Stimulated activated CD4-positive, alpha-beta T cell treated with anti-CD3 and anti-CD28 coated beads, TNF-alpha, amount 100 ng/mL, for 1 hour (primary cell): ENCODE results near the gene RABGAP1L.
"Not testable (repeated sequence)": the region's sequence is repeated elsewhere in the genome, so short reads cannot be mapped to it uniquely, and the experiment has no call there.

Experiments used
- DNase-seq, 3 donors: peaks; one replicate each; pipeline ENCODE4 v3.0.0-alpha.2; 2020; ENCODE audit warnings: low read depth in 3 of 3, low spot score in 1 of 3

RABGAP1L gene

GRCh38 chr1:174238845-174239501 is 79.7 kb downstream of the RABGAP1L start:
- DNase-seq, result not testable (repeated sequence)

- DNase-seq, result no peak
Measured at GRCh38 chr1:174239541-174239940, 80.2 kb downstream of the RABGAP1L start.

- DNase-seq, result no peak
Measured at GRCh38 chr1:174242856-174243255, 83.5 kb downstream of the RABGAP1L start.

- DNase-seq, result no peak
Measured at GRCh38 chr1:174243451-174244000, 84.2 kb downstream of the RABGAP1L start.

DNA sequence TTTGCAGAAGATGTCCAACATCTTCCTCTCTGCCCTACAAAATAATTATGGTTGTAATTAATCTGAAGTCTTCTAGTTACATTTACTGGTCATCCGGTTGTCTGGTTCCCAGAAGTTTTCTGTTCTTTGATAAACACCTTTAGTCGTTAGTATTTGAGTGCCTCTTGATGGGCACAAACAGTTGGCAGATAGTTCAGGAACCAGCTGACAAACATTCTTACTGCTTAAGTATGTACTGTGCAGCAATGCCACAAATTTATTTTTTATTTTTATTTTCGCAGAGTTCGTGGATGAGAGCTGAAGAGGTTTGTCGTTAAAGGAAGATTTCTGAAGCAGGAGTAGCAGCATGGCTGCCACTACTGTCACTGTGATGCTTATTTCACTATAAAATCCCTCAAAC is 84.7 kb downstream of the RABGAP1L start:
- no peak for DNase-seq

DNA sequence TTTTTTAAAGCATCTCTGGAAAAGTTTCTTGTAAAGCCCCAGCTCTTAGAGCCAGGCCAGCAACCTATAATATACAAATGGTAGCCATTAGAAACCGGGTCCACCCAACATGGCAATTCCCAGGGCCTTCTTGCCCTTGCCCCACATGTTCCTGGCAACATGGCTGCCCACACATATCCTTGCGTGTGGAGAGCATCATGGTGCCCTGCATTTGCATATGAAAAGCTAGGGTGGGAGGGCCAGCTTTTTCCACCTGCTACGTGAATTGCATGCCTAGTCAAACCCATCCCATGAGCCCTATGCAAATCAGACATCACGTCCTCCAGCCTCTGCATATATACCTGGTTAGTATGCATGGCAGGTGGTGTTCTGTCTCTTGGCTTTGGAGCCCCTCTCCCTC is 88.2 kb downstream of the RABGAP1L start:
- no peak for DNase-seq

DNA sequence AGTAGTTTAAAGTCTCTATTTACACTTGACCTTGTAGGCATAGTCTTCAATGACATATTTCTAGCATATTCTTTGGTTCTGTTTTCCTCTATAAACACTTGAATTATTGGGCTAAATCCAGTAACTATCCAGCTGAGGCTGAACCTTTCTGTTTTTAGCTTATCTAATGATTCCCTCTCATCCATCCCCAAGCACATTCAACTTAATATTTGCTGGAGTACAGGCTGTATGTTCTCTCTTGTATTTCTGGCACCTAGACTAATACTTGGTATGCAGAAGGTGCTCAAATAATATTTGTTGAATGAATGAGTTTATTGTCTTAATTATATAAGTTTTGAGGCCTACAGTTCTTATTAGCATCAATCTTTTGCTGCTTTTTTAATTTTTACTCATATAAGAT is 88.7 kb downstream of the RABGAP1L start:
- DNase-seq, result no peak

- not testable (repeated sequence) for DNase-seq
Measured at GRCh38 chr1:174256386-174256785, 97.1 kb downstream of the RABGAP1L start.

DNA sequence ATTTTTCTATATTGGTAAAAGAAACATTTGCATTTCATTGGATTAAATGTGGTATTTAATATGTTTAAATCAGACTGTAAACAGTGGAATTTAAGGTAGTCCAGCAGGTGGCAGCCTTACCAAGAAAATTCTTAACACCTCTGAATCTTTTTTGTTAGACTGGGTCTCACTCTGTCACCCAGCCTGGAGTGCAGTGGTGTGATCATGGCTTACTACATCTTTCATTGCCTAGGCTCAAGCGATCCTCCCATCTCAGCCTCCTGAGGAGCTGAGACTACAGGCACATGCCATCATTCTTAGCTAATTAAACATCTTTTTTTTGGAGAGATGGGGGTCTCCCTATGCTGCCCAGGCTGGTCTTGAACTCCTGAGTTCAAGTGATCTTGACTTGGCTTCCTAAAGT is 98.8 kb downstream of the RABGAP1L start:
- DNase-seq, result peak in 2 of 3 donors; percentile 3 to 5

GRCh38 chr1:174262349-174263241 is 103.3 kb downstream of the RABGAP1L start:
- DNase-seq, result no peak

DNA sequence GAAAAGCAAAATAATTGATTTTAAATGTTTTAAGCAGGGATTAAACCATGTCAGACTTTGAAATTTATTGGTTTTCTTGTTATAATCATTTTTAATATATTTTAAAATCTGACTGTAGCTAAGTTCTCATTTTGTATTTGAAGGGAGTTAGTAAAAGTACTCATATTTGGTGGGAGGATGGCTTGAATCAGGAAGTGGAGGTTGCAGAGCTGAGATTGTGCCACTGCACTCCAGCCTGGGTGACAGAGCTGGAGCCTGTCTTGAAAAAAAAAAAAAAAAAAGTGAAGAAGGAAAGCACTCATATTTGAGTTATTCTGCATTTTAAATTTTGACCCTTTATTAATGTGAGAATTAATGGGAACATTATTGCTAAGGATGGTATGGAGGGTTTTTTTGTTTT is 106.0 kb downstream of the RABGAP1L start:
- DNase-seq, result no peak

DNA sequence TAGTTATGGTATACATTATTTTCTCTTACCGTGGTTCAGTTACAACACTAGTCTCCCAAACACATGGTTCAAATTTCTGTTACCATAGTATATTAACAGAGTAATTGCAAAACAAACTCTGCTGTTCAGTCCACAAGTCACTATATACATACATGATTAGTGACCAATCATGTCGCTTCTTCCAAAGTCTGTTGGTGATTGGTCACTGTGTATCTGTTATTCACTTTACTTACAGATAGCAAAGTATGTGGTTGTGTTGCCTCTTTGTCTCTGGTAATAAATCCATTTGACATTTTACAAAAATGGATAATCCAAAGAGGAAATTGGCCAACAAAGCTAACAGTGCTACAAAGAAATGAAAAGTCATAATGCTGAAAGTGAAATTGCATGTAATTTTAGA is 107.2 kb downstream of the RABGAP1L start:
- DNase-seq, result no peak

DNA sequence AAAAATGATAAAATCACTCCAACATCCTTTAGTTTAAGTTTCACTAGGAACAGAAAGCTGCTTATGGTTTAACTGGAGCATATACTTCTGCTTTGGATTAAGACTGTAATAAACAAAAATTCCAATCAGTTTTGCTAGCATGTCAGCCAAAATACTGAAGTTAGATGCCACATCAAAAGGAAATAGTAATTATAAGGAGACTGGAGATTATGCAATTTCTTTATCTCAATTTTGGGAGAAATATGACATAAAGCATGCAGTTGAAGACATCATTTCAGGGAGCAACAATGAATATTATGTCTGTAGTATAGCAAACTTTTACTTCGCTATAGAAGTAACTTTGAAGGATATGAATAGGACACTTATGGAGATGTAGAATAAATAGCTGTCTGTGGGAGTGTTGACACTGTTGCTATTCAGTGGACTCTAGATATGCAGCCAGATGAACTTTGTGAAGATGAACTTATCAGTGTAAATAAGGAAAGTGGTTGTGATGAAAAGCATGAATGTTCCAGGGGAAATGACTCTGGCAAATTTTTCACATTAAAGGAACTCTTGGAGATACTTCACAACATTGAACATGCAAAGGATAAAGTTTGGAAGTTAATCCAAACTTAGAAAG is 107.8 kb downstream of the RABGAP1L start:
- DNase-seq, result no peak

DNA sequence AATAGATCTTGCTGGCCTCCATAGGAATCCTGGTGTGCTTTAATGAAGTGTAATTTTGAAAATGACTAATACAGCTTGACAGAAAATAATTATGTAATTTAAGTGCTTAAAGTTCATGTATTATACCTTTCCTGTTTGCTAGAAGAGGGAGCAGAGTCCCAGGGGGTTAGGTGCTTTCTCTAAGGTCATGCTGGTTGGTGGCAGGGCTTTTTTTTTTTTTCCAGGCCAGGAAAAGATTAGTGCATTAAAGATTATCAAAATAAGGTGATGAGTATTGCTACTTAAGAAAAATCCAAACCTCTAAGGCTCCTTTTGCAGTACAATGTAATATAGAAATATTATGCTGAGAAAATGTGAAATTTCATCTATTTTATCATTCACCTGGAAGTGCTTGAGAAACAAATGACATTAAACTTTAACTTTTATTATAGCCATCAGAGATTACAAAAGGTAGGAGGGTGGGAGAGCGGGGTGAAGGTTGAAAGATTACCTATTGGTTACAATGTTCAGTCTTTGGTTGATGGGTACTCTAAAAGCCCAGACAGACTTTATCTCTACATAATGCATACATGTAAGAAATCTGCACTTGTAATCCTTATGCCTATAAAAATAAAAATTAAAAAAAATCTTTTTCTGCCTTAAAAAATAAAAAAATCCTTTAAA is 110.8 kb downstream of the RABGAP1L start:
- no peak for DNase-seq

DNA sequence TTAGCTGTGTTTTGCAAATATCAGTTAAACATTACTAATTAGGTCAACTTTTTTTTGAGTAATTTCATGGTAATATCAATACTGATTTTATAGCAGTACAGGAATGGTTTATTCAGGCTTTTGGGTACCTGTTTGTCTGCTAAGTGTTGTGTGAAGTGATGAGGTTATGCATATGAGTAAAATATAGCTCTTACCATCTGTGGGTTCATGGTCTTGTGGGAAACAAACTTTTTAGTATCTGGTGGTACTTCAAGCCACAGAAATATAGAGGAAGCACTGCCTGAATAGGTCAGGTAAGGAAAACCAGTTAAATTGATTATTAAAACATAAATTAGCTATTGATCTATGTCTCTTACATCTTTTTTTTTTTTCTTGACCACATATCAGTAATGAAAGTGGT is 113.9 kb downstream of the RABGAP1L start:
- no peak for DNase-seq

DNA sequence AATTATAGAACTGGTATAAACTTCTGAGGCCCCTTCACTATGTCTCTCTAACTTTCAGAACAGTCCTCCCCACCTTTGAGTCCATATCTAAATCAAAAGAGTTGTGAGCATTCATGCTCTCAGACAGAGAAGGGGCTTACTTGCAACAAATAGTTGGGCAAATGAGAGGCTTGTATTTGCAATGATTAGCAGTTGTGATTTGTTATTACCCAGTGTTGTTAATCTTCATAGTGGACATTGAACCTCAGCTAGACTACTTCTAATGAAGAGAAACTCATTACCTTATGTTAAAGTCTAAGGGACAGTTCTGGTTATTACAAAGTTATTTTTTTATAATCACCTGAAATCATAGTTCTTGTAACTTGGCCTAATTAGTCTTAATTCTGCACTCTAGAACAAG is 114.5 kb downstream of the RABGAP1L start:
- DNase-seq, result no peak

GRCh38 chr1:174274452-174274851 is 115.1 kb downstream of the RABGAP1L start:
- DNase-seq, result no peak

GRCh38 chr1:174274884-174275283 is 115.6 kb downstream of the RABGAP1L start:
- DNase-seq, result no peak

GRCh38 chr1:174276087-174276486 is 116.8 kb downstream of the RABGAP1L start:
- DNase-seq, result no peak

- DNase-seq, result no peak
Measured at GRCh38 chr1:174284052-174284451, 124.7 kb downstream of the RABGAP1L start.

DNA sequence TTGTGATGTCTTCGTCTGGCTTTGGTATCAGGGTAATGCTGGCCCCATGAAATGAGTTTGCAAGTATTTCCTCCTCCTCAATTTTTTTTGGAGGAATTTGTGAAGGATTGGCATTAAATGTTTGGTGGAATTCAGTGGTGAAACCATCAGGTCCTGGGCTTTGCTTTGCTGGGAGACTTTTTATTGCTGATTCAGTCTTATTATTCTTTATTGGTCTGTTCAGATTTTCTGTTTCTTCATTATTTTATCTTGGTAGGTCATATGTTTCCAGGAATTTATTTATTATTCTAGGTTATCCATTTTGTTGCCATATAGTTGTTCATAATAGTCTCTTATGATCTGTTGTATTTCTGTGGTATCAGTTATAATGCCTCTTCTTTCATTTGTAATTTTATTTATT is 126.7 kb downstream of the RABGAP1L start:
- DNase-seq, result no peak
